ENCODE results near the gene PARD6B.
"Not testable (repeated sequence)": the region's sequence is repeated elsewhere in the genome, so short reads cannot be mapped to it uniquely, and the experiment has no call there.

The PARD6B gene

GRCh38 chr20:50693001-50693400, 38.4 kb upstream of the PARD6B start:
- no peaks in the 10 kb centered on the region for H3K9me3 Mint-ChIP-seq
- H3K4me1 Mint-ChIP-seq: peaks cover 5% of the 10 kb centered on the region
- no peaks in the 10 kb centered on the region for H3K36me3 Mint-ChIP-seq (ENCODE audit: insufficient read depth)
- H3K27me3 Mint-ChIP-seq: peaks cover 64% of the 10 kb centered on the region
- DNase-seq (ENCODE audit: low spot score in 2 of 2) (no peak), ATAC-seq (replicated peaks; ENCODE audit: extremely low read depth, poor library complexity, severe bottlenecking) (no peak)
- no peak overlapping the region for H3K27ac Mint-ChIP-seq (ENCODE audit: low read depth)
- H3K4me3 Mint-ChIP-seq: no peak overlapping the region

- Mint-ChIP-seq H3K9me3 (no peaks in the 10 kb centered on the region), H3K27me3 (peaks cover 62% of the 10 kb centered on the region), H3K27ac (ENCODE audit: low read depth) (no peak overlapping the region), H3K4me3 (no peak overlapping the region), H3K4me1 (peaks cover 5% of the 10 kb centered on the region), H3K36me3 (ENCODE audit: insufficient read depth) (no peaks in the 10 kb centered on the region)
- DNase-seq (ENCODE audit: low spot score in 2 of 2) (no peak), ATAC-seq (replicated peaks; ENCODE audit: extremely low read depth, poor library complexity, severe bottlenecking) (no peak)
Measured at GRCh38 chr20:50694379-50695134, 36.8 kb upstream of the PARD6B start.

- H3K4me3 Mint-ChIP-seq: no peak overlapping the region
- no peak for ATAC-seq (replicated peaks; ENCODE audit: extremely low read depth, poor library complexity, severe bottlenecking)
- no peaks in the 10 kb centered on the region for H3K9me3 Mint-ChIP-seq
- H3K4me1 Mint-ChIP-seq: peaks cover 5% of the 10 kb centered on the region
- no peaks in the 10 kb centered on the region for H3K36me3 Mint-ChIP-seq (ENCODE audit: insufficient read depth)
- no peak overlapping the region for H3K27ac Mint-ChIP-seq (ENCODE audit: low read depth)
- H3K27me3 Mint-ChIP-seq: peaks cover 55% of the 10 kb centered on the region
- no peak for DNase-seq (ENCODE audit: low spot score in 2 of 2)
Measured at GRCh38 chr20:50695135-50695872, 36.1 kb upstream of the PARD6B start.

GRCh38 chr20:50698255-50698654, 33.1 kb upstream of the PARD6B start:
- DNase-seq (ENCODE audit: low spot score in 2 of 2); H3K36me3 Mint-ChIP-seq (ENCODE audit: insufficient read depth): not testable (repeated sequence)

GRCh38 chr20:50699688-50700087, 31.7 kb upstream of the PARD6B start:
- peaks cover 42% of the 10 kb centered on the region for H3K27me3 Mint-ChIP-seq
- no peak overlapping the region for H3K27ac Mint-ChIP-seq (ENCODE audit: low read depth)
- no peaks in the 10 kb centered on the region for H3K9me3 Mint-ChIP-seq
- no peaks in the 10 kb centered on the region for H3K4me1 Mint-ChIP-seq
- no peak overlapping the region for H3K4me3 Mint-ChIP-seq
- no peak for ATAC-seq (replicated peaks; ENCODE audit: extremely low read depth, poor library complexity, severe bottlenecking)
- no peak for DNase-seq (ENCODE audit: low spot score in 2 of 2)
- H3K36me3 Mint-ChIP-seq (ENCODE audit: insufficient read depth): no peaks in the 10 kb centered on the region

More at GRCh38 chr20:50698255-50698654, 33.1 kb upstream of the PARD6B start:
- H3K27me3 Mint-ChIP-seq: peaks cover 39% of the 10 kb centered on the region
- ATAC-seq (replicated peaks; ENCODE audit: extremely low read depth, poor library complexity, severe bottlenecking); H3K9me3 Mint-ChIP-seq; H3K4me1 Mint-ChIP-seq; H3K27ac Mint-ChIP-seq (ENCODE audit: low read depth); H3K4me3 Mint-ChIP-seq: not testable (repeated sequence)

GRCh38 chr20:50701041-50701963, 30.1 kb upstream of the PARD6B start:
- ATAC-seq (replicated peaks; ENCODE audit: extremely low read depth, poor library complexity, severe bottlenecking): no peak
- H3K36me3 Mint-ChIP-seq (ENCODE audit: insufficient read depth): no peaks in the 10 kb centered on the region
- no peak overlapping the region for H3K4me3 Mint-ChIP-seq
- no peaks in the 10 kb centered on the region for H3K9me3 Mint-ChIP-seq
- H3K27me3 Mint-ChIP-seq: peaks cover 53% of the 10 kb centered on the region
- H3K4me1 Mint-ChIP-seq: no peaks in the 10 kb centered on the region
- no peak overlapping the region for H3K27ac Mint-ChIP-seq (ENCODE audit: low read depth)
- no peak for DNase-seq (ENCODE audit: low spot score in 2 of 2)

GRCh38 chr20:50703651-50704438, 27.5 kb upstream of the PARD6B start:
- not testable (repeated sequence) for H3K9me3 Mint-ChIP-seq

GRCh38 chr20:50704514-50704913, 26.9 kb upstream of the PARD6B start:
- H3K27me3 Mint-ChIP-seq: peaks cover 54% of the 10 kb centered on the region
- no peaks in the 10 kb centered on the region for H3K9me3 Mint-ChIP-seq
- H3K36me3 Mint-ChIP-seq (ENCODE audit: insufficient read depth): no peaks in the 10 kb centered on the region
- ATAC-seq (replicated peaks; ENCODE audit: extremely low read depth, poor library complexity, severe bottlenecking): no peak
- DNase-seq (ENCODE audit: low spot score in 2 of 2): no peak
- no peak overlapping the region for H3K27ac Mint-ChIP-seq (ENCODE audit: low read depth)
- no peaks in the 10 kb centered on the region for H3K4me1 Mint-ChIP-seq
- H3K4me3 Mint-ChIP-seq: no peak overlapping the region

More at GRCh38 chr20:50703651-50704438, 27.5 kb upstream of the PARD6B start:
- ATAC-seq (replicated peaks; ENCODE audit: extremely low read depth, poor library complexity, severe bottlenecking); H3K4me1 Mint-ChIP-seq; DNase-seq (ENCODE audit: low spot score in 2 of 2); H3K36me3 Mint-ChIP-seq (ENCODE audit: insufficient read depth); H3K4me3 Mint-ChIP-seq; H3K27ac Mint-ChIP-seq (ENCODE audit: low read depth): not testable (repeated sequence)
- H3K27me3 Mint-ChIP-seq: peaks cover 54% of the 10 kb centered on the region

- Mint-ChIP-seq H3K4me3 (no peak overlapping the region), H3K4me1 (no peaks in the 10 kb centered on the region), H3K36me3 (ENCODE audit: insufficient read depth) (no peaks in the 10 kb centered on the region), H3K27ac (ENCODE audit: low read depth) (no peak overlapping the region), H3K9me3 (no peaks in the 10 kb centered on the region), H3K27me3 (peaks cover 54% of the 10 kb centered on the region)
- DNase-seq (ENCODE audit: low spot score in 2 of 2) (no peak), ATAC-seq (replicated peaks; ENCODE audit: extremely low read depth, poor library complexity, severe bottlenecking) (no peak)
Measured at GRCh38 chr20:50704971-50705370, 26.4 kb upstream of the PARD6B start.

GRCh38 chr20:50708845-50709635, 22.3 kb upstream of the PARD6B start:
- no peaks in the 10 kb centered on the region for H3K36me3 Mint-ChIP-seq (ENCODE audit: insufficient read depth)
- no peaks in the 10 kb centered on the region for H3K9me3 Mint-ChIP-seq
- peaks cover 70% of the 10 kb centered on the region for H3K27me3 Mint-ChIP-seq
- no peak for DNase-seq (ENCODE audit: low spot score in 2 of 2)
- H3K4me3 Mint-ChIP-seq: no peak overlapping the region
- H3K4me1 Mint-ChIP-seq: no peaks in the 10 kb centered on the region
- ATAC-seq (replicated peaks; ENCODE audit: extremely low read depth, poor library complexity, severe bottlenecking): no peak
- H3K27ac Mint-ChIP-seq (ENCODE audit: low read depth): no peak overlapping the region

GRCh38 chr20:50709636-50709973, 21.8 kb upstream of the PARD6B start:
- Mint-ChIP-seq H3K36me3 (ENCODE audit: insufficient read depth) (no peaks in the 10 kb centered on the region), H3K4me1 (no peaks in the 10 kb centered on the region), H3K9me3 (no peaks in the 10 kb centered on the region), H3K4me3 (no peak overlapping the region), H3K27me3 (peaks cover 71% of the 10 kb centered on the region), H3K27ac (ENCODE audit: low read depth) (no peak overlapping the region)
- no peak for ATAC-seq (replicated peaks; ENCODE audit: extremely low read depth, poor library complexity, severe bottlenecking)
- no peak for DNase-seq (ENCODE audit: low spot score in 2 of 2)

Measured in central memory CD8-positive, alpha-beta T cell (primary cell).